Neural cell (in vitro differentiated cells): ENCODE results near the gene BMP7.

Experiments used
- CTCF ChIP-seq: fragments of 450-650 bp; IDR thresholded peaks from 2 replicates; pipeline ENCODE4 v1.5.1; 2014; ENCODE audit warnings: antibody characterized with exemption, mild to moderate bottlenecking, moderate library complexity; ENCODE audit not compliant: poor library complexity, severe bottlenecking
- EP300 ChIP-seq: fragments of 450-650 bp; conservative IDR thresholded peaks from 2 replicates; pipeline ENCODE4 v1.6.1; 2014; ENCODE audit warnings: antibody characterized with exemption, mild to moderate bottlenecking, moderate library complexity; ENCODE audit not compliant: poor library complexity, severe bottlenecking
- EZH2 ChIP-seq: fragments of 200-600, 300-800 bp; shearing (Covaris generic), sonication (generic); IDR thresholded peaks from 2 replicates; pipeline ENCODE4 v1.6.1; 2014; ENCODE audit warnings: antibody characterized with exemption, low read length, borderline replicate concordance, mild to moderate bottlenecking; ENCODE audit not compliant: insufficient read depth, poor library complexity, severe bottlenecking
- MXI1 ChIP-seq: fragments of 450-650 bp; conservative IDR thresholded peaks from 2 replicates; pipeline ENCODE4 v1.6.1; 2014; ENCODE audit warnings: antibody characterized with exemption, mild to moderate bottlenecking; ENCODE audit not compliant: poor library complexity, severe bottlenecking
- POLR2AphosphoS5 ChIP-seq: IDR thresholded peaks from 2 replicates; pipeline ENCODE4 v1.6.1; 2012
- RAD21 ChIP-seq: fragments of 450-650 bp; conservative IDR thresholded peaks from 2 replicates; pipeline ENCODE4 v1.6.1; 2014; ENCODE audit warnings: antibody characterized with exemption, mild to moderate bottlenecking, moderate library complexity
- SMC3 ChIP-seq: fragments of 450-650 bp; conservative IDR thresholded peaks from 2 replicates; pipeline ENCODE4 v1.6.1; 2014; ENCODE audit warnings: antibody characterized with exemption, mild to moderate bottlenecking, moderate library complexity; ENCODE audit not compliant: poor library complexity
- TAF1 ChIP-seq: IDR thresholded peaks from 2 replicates; pipeline ENCODE4 v1.6.1; 2012; ENCODE audit warnings: low read depth

- no peak for TF ChIP-seq CTCF
- TF ChIP-seq EZH2: no peak
- TF ChIP-seq EP300: no peak
- no peak for TF ChIP-seq SMC3
- no peak for TF ChIP-seq POLR2AphosphoS5
- no peak for TF ChIP-seq MXI1
- no peak for TF ChIP-seq RAD21
- no peak for TF ChIP-seq TAF1
These were observed 19.0 kb downstream of the BMP7 start for GRCh38 chr20:57247292-57247965.
